Measurements from ENCODE around the gene PRR33.

PRR33 gene

DNA sequence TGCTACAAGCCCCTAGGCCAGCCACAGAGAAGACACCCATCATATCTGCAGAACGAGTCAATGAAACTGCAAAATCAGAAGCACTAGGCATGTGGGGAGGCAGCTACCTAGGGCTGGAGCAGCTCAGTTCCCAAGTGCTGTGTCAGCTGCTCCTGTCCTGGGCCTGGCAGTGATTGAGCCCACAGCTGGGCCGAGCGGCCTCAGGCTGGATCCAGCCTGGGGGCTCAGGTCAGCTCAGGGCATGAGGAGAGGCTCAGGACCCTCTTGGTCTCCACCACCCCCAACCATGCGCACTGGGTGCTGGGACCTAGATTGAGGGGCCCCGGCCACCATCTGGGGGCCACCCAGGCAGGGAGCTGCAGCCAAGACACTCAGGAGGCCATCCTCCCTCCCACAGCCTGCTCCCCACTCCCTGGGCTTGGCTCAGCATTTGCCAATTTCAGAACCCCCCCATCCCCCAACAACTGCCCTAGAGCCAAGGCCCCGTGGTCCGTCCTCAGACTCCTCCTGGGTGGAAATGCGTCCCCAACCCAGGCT is 25.4 kb upstream of the PRR33 start:
- no peak for TF ChIP-seq CTCF (IDR thresholded peaks at IDR 0.05; ENCODE audit: low read depth, low read length)

GRCh38 chr11:1916132-1916985 is 24.7 kb upstream of the PRR33 start:
- no peak overlapping the region for H3K4me3 ChIP-seq (ENCODE audit: low read depth, low read length)

More for the DNA sequence above, 25.4 kb upstream of the PRR33 start:
- H3K4me3 ChIP-seq (ENCODE audit: low read depth, low read length), result no peak overlapping the region

GRCh38 chr11:1915795-1916131 is 24.1 kb upstream of the PRR33 start:
- TF ChIP-seq CTCF (IDR thresholded peaks at IDR 0.05; ENCODE audit: low read depth, low read length), result no peak
- H3K4me3 ChIP-seq (ENCODE audit: low read depth, low read length), result no peak overlapping the region

More at GRCh38 chr11:1916132-1916985, 24.7 kb upstream of the PRR33 start:
- no peak for TF ChIP-seq CTCF (IDR thresholded peaks at IDR 0.05; ENCODE audit: low read depth, low read length)

GRCh38 chr11:1913271-1914060 is 21.8 kb upstream of the PRR33 start:
- TF ChIP-seq CTCF (IDR thresholded peaks at IDR 0.05; ENCODE audit: low read depth, low read length), result no peak
- no peak overlapping the region for H3K4me3 ChIP-seq (ENCODE audit: low read depth, low read length)

DNA sequence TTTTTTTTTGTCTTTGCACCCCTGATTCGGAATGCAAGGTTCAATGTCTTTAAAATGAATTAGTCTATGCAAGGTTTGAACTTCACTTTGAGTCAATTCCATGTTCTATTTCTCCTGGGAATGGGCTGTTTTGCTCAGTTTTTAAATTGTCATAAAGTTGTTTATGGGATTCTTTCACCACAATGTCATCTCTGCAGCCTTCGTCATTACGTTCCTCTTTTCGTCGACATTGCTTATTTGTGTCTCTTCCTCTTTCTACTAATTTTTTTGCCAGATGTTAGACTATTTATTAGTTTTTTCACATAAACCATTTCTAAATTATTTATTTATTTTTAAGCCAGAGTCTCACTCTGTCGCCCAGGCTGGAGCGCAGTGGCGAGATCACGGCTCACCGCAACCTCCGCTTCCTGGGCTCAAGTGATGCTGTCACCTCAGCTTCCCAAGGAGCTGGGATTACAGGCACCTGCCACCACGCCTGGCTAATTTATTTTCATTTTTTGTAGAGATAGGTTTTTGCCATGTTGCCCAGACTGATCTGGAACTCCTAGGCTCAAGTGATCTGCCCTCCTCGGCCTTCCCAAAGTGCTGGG is 20.7 kb upstream of the PRR33 start:
- TF ChIP-seq CTCF (IDR thresholded peaks at IDR 0.05; ENCODE audit: low read depth, low read length), result no peak
- H3K4me3 ChIP-seq (ENCODE audit: low read depth, low read length), result no peak overlapping the region

GRCh38 chr11:1909524-1909923 is 17.8 kb upstream of the PRR33 start:
- no peak overlapping the region for H3K4me3 ChIP-seq (ENCODE audit: low read depth, low read length)
- no peak for TF ChIP-seq CTCF (IDR thresholded peaks at IDR 0.05; ENCODE audit: low read depth, low read length)
